CD4-positive, CD25-positive, alpha-beta regulatory T cell (primary cell): ENCODE measurements around the gene CDK5R1. TPM values are rescaled to one million over a fixed set of nuclear protein-coding genes. Genes with fewer than 3 reads are reported as not detected.

Experiments used
- ATAC-seq, 2 donors: fragments of 150-1000 bp; cut with Tn5 transposase; one replicate each; pipeline ENCODE4 v1.10.0; 2021; ENCODE audit warnings: low read depth in 2 of 2, moderate number of reproducible peaks in 2 of 2, moderate library complexity in 1 of 2
- DNase-seq, 3 donors: peaks; one replicate each; pipeline versions ENCODE4 v3.0.0 to v3.0.0-alpha.2; 2012 to 2022; ENCODE audit warnings: mixed read lengths in 1 of 3
- H3K27ac ChIP-seq: one replicate; pipeline ENCODE4 v1.7.0; 2013; ENCODE audit warnings: mild to moderate bottlenecking, low read length; ENCODE audit not compliant: insufficient read depth, poor library complexity, severe bottlenecking
- H3K27me3 ChIP-seq: one replicate; pipeline ENCODE4 v1.7.0; 2013; ENCODE audit warnings: low read length; ENCODE audit not compliant: control insufficient read depth, insufficient read depth
- H3K36me3 ChIP-seq: one replicate; pipeline ENCODE4 v1.7.0; 2013; ENCODE audit warnings: mild to moderate bottlenecking, low read length, moderate library complexity; ENCODE audit not compliant: control insufficient read depth, insufficient read depth
- H3K4me1 ChIP-seq: 2 replicates; pipeline ENCODE4 v1.7.0; 2013; ENCODE audit warnings: mild to moderate bottlenecking, low read length; ENCODE audit not compliant: insufficient read depth, control insufficient read depth, poor library complexity, severe bottlenecking
- H3K4me3 ChIP-seq: one replicate; pipeline ENCODE4 v1.7.0; 2013; ENCODE audit warnings: low read depth, mild to moderate bottlenecking, low read length, moderate library complexity
- H3K9me3 ChIP-seq, 2 experiments: 1 replicate in 1 of 2; 2 replicates in 1 of 2; pipeline ENCODE4 v1.7.0; 2013; ENCODE audit warnings: low read length in 2 of 2, mild to moderate bottlenecking in 1 of 2, moderate library complexity in 1 of 2; ENCODE audit not compliant: control insufficient read depth in 2 of 2
- H3K27ac Mint-ChIP-seq, 3 donors: one replicate each; pipeline ENCODE4 v1.8.0; 2020 to 2022; ENCODE audit warnings: mild to moderate bottlenecking in 3 of 3, mixed read lengths in 3 of 3, moderate library complexity in 2 of 3
- H3K27me3 Mint-ChIP-seq: one replicate; pipeline ENCODE4 v1.8.0; 2022; ENCODE audit warnings: mild to moderate bottlenecking, mixed read lengths
- H3K36me3 Mint-ChIP-seq: one replicate; pipeline ENCODE4 v1.8.0; 2020; ENCODE audit warnings: mixed read lengths
- H3K4me1 Mint-ChIP-seq, 4 donors: one replicate each; pipeline ENCODE4 v1.8.0; 2020 to 2022; ENCODE audit warnings: mixed read lengths in 4 of 4, mild to moderate bottlenecking in 1 of 4
- H3K4me3 Mint-ChIP-seq, 4 donors: one replicate each; pipeline ENCODE4 v1.8.0; 2020 to 2022; ENCODE audit warnings: mild to moderate bottlenecking in 4 of 4, mixed read lengths in 4 of 4, moderate library complexity in 3 of 4
- H3K9me3 Mint-ChIP-seq, 7 donors: one replicate each; pipeline ENCODE4 v1.8.0; 2020 to 2022; ENCODE audit warnings: mixed read lengths in 7 of 7, mild to moderate bottlenecking in 3 of 7, moderate library complexity in 2 of 7
- polyA plus RNA-seq, 4 donors: library from polyadenylated mRNA; unstranded; fragments of 300-500 nt; fragmentation: Illumina TruSeq; gene quantifications; one replicate each; pipeline ENCODE4 v1.2.3, GENCODE V29; 2021
- total RNA-seq: library from RNA; stranded (reverse); gene quantifications from one replicate; pipeline ENCODE4 v1.2.3, GENCODE V29; 2022

The CDK5R1 gene
- total and polyA plus RNA-seq, 5 donors from 2014 or later: 3.5 to 8.9 (median 6.3) TPM

GRCh38 chr17:32460054-32460453 lies 26.7 kb upstream of the CDK5R1 start:
- peaks cover 43% of the 10 kb centered on the region for H3K36me3 Mint-ChIP-seq

GRCh38 chr17:32461498-32461852 lies 25.3 kb upstream of the CDK5R1 start:
- Histone ChIP-seq H3K4me1 (peaks cover 9% of the 10 kb centered on the region), H3K9me3 (no peaks in the 10 kb centered on the region), H3K36me3 (peaks cover 73% of the 10 kb centered on the region), H3K27ac (no peak overlapping the region), H3K27me3 (no peaks in the 10 kb centered on the region), H3K4me3 (no peak overlapping the region)
- H3K27me3 Mint-ChIP-seq: no peaks in the 10 kb centered on the region
- peaks cover 42% of the 10 kb centered on the region for H3K36me3 Mint-ChIP-seq
- DNase-seq (no peak), ATAC-seq (peak; percentile 16 to 31)
- H3K4me3 Mint-ChIP-seq: peak overlapping the region in 1 of 4 donors; percentile 6
- H3K27ac Mint-ChIP-seq: peak overlapping the region in 1 of 3 donors; percentile 14
- H3K4me1 Mint-ChIP-seq: peaks cover 25 to 37% (median 27%) of the 10 kb centered on the region in 4 donors
- no peaks in the 10 kb centered on the region for H3K9me3 Mint-ChIP-seq

More at GRCh38 chr17:32460054-32460453, 26.7 kb upstream of the CDK5R1 start:
- Histone ChIP-seq H3K4me3 (no peak overlapping the region), H3K4me1 (peaks cover 9% of the 10 kb centered on the region), H3K27me3 (no peaks in the 10 kb centered on the region), H3K27ac (no peak overlapping the region), H3K9me3 (no peaks in the 10 kb centered on the region), H3K36me3 (peaks cover 70% of the 10 kb centered on the region)
- no peaks in the 10 kb centered on the region for H3K9me3 Mint-ChIP-seq
- H3K27ac Mint-ChIP-seq: no peak overlapping the region
- peaks cover 24 to 37% (median 26%) of the 10 kb centered on the region in 4 donors for H3K4me1 Mint-ChIP-seq
- H3K27me3 Mint-ChIP-seq: no peaks in the 10 kb centered on the region
- ATAC-seq (no peak), DNase-seq (no peak)
- no peak overlapping the region for H3K4me3 Mint-ChIP-seq

GRCh38 chr17:32461853-32462617 lies 24.8 kb upstream of the CDK5R1 start:
- Histone ChIP-seq H3K9me3 (no peaks in the 10 kb centered on the region), H3K4me3 (no peak overlapping the region), H3K4me1 (peaks cover 9% of the 10 kb centered on the region), H3K36me3 (peaks cover 73% of the 10 kb centered on the region), H3K27me3 (no peaks in the 10 kb centered on the region), H3K27ac (no peak overlapping the region)
- Mint-ChIP-seq H3K36me3 (peaks cover 44% of the 10 kb centered on the region), H3K4me1 (peaks cover 24 to 37% (median 27%) of the 10 kb centered on the region in 4 donors), H3K4me3 (peak overlapping the region in 1 of 4 donors; percentile 6), H3K9me3 (no peaks in the 10 kb centered on the region), H3K27ac (peak overlapping the region in 1 of 3 donors; percentile 14), H3K27me3 (no peaks in the 10 kb centered on the region)
- peak; percentile 78 for ATAC-seq
- peak; percentile 43 to 83 (median 68) for DNase-seq

DNA sequence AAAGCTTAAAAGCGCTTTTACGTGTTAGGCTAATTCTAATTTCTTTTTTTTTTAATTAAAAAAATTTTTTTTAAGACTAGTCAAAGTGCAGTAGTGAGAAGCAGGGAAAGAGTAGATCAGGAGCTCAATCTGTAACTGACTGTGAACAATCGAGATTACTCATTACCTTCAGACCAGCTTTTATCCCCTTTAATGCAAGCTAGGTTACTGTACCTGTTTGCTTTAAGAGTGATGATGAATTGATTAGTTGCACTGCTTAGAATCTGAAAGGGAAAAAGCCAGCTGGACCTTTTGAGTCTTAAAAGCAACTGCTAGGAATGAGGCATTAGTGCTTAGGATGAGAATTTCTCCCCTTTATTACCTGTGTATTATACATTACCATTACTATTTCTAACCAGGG lies 23.5 kb upstream of the CDK5R1 start:
- peaks cover 21 to 29% (median 24%) of the 10 kb centered on the region in 4 donors for H3K4me1 Mint-ChIP-seq
- H3K4me3 ChIP-seq: no peak overlapping the region
- no peaks in the 10 kb centered on the region for H3K9me3 Mint-ChIP-seq
- H3K9me3 ChIP-seq: no peaks in the 10 kb centered on the region
- H3K27ac Mint-ChIP-seq: no peak overlapping the region
- H3K27me3 Mint-ChIP-seq: no peaks in the 10 kb centered on the region
- no peak overlapping the region for H3K4me3 Mint-ChIP-seq
- peaks cover 44% of the 10 kb centered on the region for H3K36me3 Mint-ChIP-seq
- H3K4me1 ChIP-seq: peaks cover 9% of the 10 kb centered on the region
- peaks cover 72% of the 10 kb centered on the region for H3K36me3 ChIP-seq
- DNase-seq: no peak
- no peak overlapping the region for H3K27ac ChIP-seq
- ATAC-seq: no peak
- no peaks in the 10 kb centered on the region for H3K27me3 ChIP-seq

GRCh38 chr17:32464374-32464773 lies 22.4 kb upstream of the CDK5R1 start:
- DNase-seq (no peak), ATAC-seq (no peak)
- Mint-ChIP-seq H3K9me3 (no peaks in the 10 kb centered on the region), H3K27me3 (no peaks in the 10 kb centered on the region), H3K4me1 (peaks cover 20 to 24% (median 22%) of the 10 kb centered on the region in 4 donors), H3K27ac (no peak overlapping the region), H3K36me3 (peaks cover 44% of the 10 kb centered on the region), H3K4me3 (no peak overlapping the region)
- Histone ChIP-seq H3K36me3 (peaks cover 75% of the 10 kb centered on the region), H3K27me3 (no peaks in the 10 kb centered on the region), H3K4me1 (peaks cover 9% of the 10 kb centered on the region), H3K9me3 (no peaks in the 10 kb centered on the region), H3K27ac (no peak overlapping the region), H3K4me3 (no peak overlapping the region)

- Histone ChIP-seq H3K36me3 (peaks cover 88% of the 10 kb centered on the region), H3K9me3 (no peaks in the 10 kb centered on the region), H3K27ac (no peak overlapping the region), H3K4me3 (no peak overlapping the region), H3K27me3 (no peaks in the 10 kb centered on the region), H3K4me1 (no peaks in the 10 kb centered on the region)
- H3K27me3 Mint-ChIP-seq: no peaks in the 10 kb centered on the region
- DNase-seq: no peak
- ATAC-seq: no peak
- H3K36me3 Mint-ChIP-seq: peaks cover 48% of the 10 kb centered on the region
- no peaks in the 10 kb centered on the region for H3K9me3 Mint-ChIP-seq
- no peak overlapping the region for H3K4me3 Mint-ChIP-seq
- H3K27ac Mint-ChIP-seq: peak overlapping the region in 2 of 3 donors; percentile 2 to 30
- H3K4me1 Mint-ChIP-seq: peaks cover 4 to 12% (median 8%) of the 10 kb centered on the region in 4 donors
These were observed 18.8 kb upstream of the CDK5R1 start for GRCh38 chr17:32467949-32468348.

DNA sequence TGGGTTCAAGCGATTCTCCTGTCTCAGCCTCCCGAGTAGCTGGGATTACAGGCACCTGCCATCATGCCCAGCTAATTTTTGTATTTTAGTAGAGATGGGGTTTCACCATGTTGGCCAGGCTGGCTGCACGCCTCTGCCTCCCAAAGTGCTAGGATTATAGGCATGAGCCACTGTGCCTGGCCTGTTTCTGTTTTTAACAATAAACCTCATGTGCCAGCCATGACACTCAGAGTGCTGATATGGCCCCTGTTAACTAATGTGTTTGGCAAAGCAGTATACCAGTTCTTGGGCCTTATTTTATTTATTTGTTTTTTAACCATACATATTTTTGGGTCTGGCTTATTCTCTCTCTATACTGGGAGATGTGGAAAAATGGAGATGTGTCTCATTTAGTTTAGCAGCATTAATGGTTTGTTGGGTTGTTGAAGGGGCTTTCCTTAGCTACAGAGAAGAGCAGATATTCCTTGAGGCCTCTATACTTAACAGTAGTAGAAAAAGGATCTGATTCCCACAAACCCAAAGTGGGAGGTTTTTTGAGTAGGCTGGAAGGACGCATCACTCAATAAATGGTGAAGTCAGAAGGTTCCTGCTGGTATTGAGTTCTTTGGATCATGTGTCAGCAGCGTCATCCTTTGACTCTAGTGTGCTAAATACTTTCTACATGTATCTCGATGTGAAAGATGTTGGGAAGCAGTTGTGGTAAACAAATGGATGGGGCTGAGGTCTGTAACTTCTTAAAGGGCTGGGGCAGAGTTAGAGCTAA lies 16.2 kb upstream of the CDK5R1 start:
- H3K36me3 Mint-ChIP-seq: peaks cover 68% of the 10 kb centered on the region
- no peaks in the 10 kb centered on the region for H3K4me1 ChIP-seq
- no peaks in the 10 kb centered on the region for H3K9me3 ChIP-seq
- H3K4me3 ChIP-seq: no peak overlapping the region
- H3K27ac ChIP-seq: no peak overlapping the region
- no peak overlapping the region for H3K4me3 Mint-ChIP-seq
- H3K4me1 Mint-ChIP-seq: peaks cover 5 to 20% (median 11%) of the 10 kb centered on the region in 4 donors
- no peaks in the 10 kb centered on the region for H3K9me3 Mint-ChIP-seq
- no peak for ATAC-seq
- peaks cover 88% of the 10 kb centered on the region for H3K36me3 ChIP-seq
- H3K27me3 ChIP-seq: no peaks in the 10 kb centered on the region
- no peaks in the 10 kb centered on the region for H3K27me3 Mint-ChIP-seq
- DNase-seq: no peak
- H3K27ac Mint-ChIP-seq: no peak overlapping the region
